Adrenal gland (tissue), 5 donors: ENCODE measurements around the gene AHCYL1.

Source experiments
- CTCF ChIP-seq, 6 experiments: fragments of 450-650 bp in 4 of 6; fragments of 200-600 bp in 2 of 6; sonication (generic) in 1 of 6; IDR thresholded peaks; 1 replicate in 5 of 6; 2 replicates in 1 of 6; pipeline versions ENCODE4 v1.5.1 to v1.8.0; 2016 to 2021; ENCODE audit warnings: antibody characterized with exemption in 6 of 6, mild to moderate bottlenecking in 2 of 6, moderate library complexity in 1 of 6
- POLR2A ChIP-seq, 2 donors: fragments of 450-650 bp; IDR thresholded peaks; one replicate each; pipeline ENCODE4 v1.6.1; 2017; ENCODE audit warnings: antibody characterized with exemption in 2 of 2, mild to moderate bottlenecking in 2 of 2, moderate library complexity in 1 of 2
- donor health status: DM: no; HTN: no; CAD: no.

GRCh38 chr1:109985247-109986053, 885 bp downstream of the AHCYL1 start:
- TF ChIP-seq CTCF (IDR thresholded peaks at IDR 0.05), result no peak
- no peak for TF ChIP-seq POLR2A (IDR thresholded peaks at IDR 0.05)
